ENCODE results near the gene MKI67.

MKI67 gene

DNA sequence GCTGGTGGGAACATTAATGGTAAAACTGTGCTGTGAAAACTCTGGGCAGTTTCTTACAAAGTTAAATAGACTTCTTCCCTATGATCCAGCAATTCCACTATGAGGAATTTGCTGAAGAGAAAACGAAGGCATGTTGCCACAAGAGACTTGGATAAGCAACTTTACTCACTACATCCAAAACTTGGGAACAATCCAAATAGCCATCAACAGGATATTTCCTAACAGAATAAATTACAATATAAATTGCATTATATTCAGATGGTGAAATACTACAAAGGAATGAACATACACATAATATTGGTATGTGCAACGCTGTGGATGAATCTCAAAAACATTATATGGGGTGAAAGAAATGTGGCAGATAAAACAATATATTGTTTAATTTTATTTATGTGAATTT, 21.4 kb upstream of the MKI67 start:
- Histone ChIP-seq H2AFZ (ENCODE audit: low read length) (no peak overlapping the region), H3K36me3 (replicated peaks; ENCODE audit: insufficient read depth, low read length) (no peaks in the 10 kb centered on the region), H3K4me3 (ENCODE audit: low read length) (no peak overlapping the region), H3K27me3 (replicated peaks; ENCODE audit: insufficient read depth, low read length) (no peaks in the 10 kb centered on the region), H3K9me2 (replicated peaks; ENCODE audit: insufficient read depth, low read length) (no peaks in the 10 kb centered on the region), H3K27ac (ENCODE audit: low read length) (no peak overlapping the region), H3F3A (ENCODE audit: insufficient read depth, low read length) (no peaks in the 10 kb centered on the region), H3K4me1 (ENCODE audit: low read length) (0 out of 2 replicates have a peak, but pooled peaks cover 3% of the 10 kb centered on the region), H4K20me1 (ENCODE audit: insufficient read depth, low read length) (no peaks in the 10 kb centered on the region), H3K9me3 (replicated peaks; ENCODE audit: insufficient read depth, low read length) (no peaks in the 10 kb centered on the region), H3K4me2 (ENCODE audit: low read depth, low read length) (no peak overlapping the region), H3K9ac (ENCODE audit: low read length) (no peak overlapping the region), H3K79me2 (ENCODE audit: low read length) (no peaks in the 10 kb centered on the region)
- TF ChIP-seq EZH2 (optimal IDR thresholded peaks at IDR 0.05; ENCODE audit: low read depth, low read length) (no peak), EZH2phosphoT487 (IDR thresholded peaks at IDR 0.05; ENCODE audit: low read length) (no peak)
- TF ChIP-seq, protein P1, sequence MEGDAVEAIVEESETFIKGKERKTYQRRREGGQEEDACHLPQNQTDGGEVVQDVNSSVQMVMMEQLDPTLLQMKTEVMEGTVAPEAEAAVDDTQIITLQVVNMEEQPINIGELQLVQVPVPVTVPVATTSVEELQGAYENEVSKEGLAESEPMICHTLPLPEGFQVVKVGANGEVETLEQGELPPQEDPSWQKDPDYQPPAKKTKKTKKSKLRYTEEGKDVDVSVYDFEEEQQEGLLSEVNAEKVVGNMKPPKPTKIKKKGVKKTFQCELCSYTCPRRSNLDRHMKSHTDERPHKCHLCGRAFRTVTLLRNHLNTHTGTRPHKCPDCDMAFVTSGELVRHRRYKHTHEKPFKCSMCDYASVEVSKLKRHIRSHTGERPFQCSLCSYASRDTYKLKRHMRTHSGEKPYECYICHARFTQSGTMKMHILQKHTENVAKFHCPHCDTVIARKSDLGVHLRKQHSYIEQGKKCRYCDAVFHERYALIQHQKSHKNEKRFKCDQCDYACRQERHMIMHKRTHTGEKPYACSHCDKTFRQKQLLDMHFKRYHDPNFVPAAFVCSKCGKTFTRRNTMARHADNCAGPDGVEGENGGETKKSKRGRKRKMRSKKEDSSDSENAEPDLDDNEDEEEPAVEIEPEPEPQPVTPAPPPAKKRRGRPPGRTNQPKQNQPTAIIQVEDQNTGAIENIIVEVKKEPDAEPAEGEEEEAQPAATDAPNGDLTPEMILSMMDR (IDR thresholded peaks at IDR 0.05; ENCODE audit: low read length) = no peak
- DNase-seq = no peak

DNA sequence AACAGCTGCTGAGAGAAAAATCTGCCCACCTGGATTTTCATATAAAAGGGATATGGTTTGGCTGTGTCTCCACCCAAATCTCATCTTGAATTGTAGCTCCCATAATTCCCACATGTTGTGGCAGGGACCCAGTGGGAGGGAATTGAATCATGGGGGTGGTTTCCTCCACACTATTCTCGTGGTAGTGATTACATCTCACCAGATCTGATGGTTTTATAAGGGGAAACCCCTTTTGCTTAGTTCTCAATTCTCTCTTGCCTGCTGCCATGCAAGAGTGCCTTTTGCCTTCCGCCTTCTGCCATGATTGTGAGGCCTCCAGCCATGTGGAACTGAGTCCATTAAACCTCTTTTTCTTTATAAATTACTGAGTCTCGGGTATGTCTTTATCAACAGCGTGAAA, 20.8 kb upstream of the MKI67 start:
- no peak overlapping the region for H3K27ac ChIP-seq (ENCODE audit: low read length)

GRCh38 chr10:128144547-128144946, 18.3 kb upstream of the MKI67 start:
- TF ChIP-seq EZH2phosphoT487 (IDR thresholded peaks at IDR 0.05; ENCODE audit: low read length) (no peak), EZH2 (optimal IDR thresholded peaks at IDR 0.05; ENCODE audit: low read depth, low read length) (no peak)
- TF ChIP-seq, protein P1 (IDR thresholded peaks at IDR 0.05; ENCODE audit: low read length) = no peak
- Histone ChIP-seq H2AFZ (ENCODE audit: low read length) (no peak overlapping the region), H3K36me3 (replicated peaks; ENCODE audit: insufficient read depth, low read length) (no peaks in the 10 kb centered on the region), H3K9me2 (replicated peaks; ENCODE audit: insufficient read depth, low read length) (no peaks in the 10 kb centered on the region), H3K4me1 (ENCODE audit: low read length) (0 out of 2 replicates have a peak, but pooled peaks cover 3% of the 10 kb centered on the region), H3K9me3 (replicated peaks; ENCODE audit: insufficient read depth, low read length) (no peaks in the 10 kb centered on the region), H3K9ac (ENCODE audit: low read length) (no peak overlapping the region), H3K27ac (ENCODE audit: low read length) (no peak overlapping the region), H4K20me1 (ENCODE audit: insufficient read depth, low read length) (no peaks in the 10 kb centered on the region), H3K27me3 (replicated peaks; ENCODE audit: insufficient read depth, low read length) (no peaks in the 10 kb centered on the region), H3K4me3 (ENCODE audit: low read length) (no peak overlapping the region), H3K79me2 (ENCODE audit: low read length) (no peaks in the 10 kb centered on the region), H3K4me2 (ENCODE audit: low read depth, low read length) (no peak overlapping the region), H3F3A (ENCODE audit: insufficient read depth, low read length) (no peaks in the 10 kb centered on the region)
- no peak for DNase-seq

More for the DNA sequence above, 20.8 kb upstream of the MKI67 start:
- Histone ChIP-seq H3K79me2 (ENCODE audit: low read length) (no peaks in the 10 kb centered on the region), H3K9me3 (replicated peaks; ENCODE audit: insufficient read depth, low read length) (no peaks in the 10 kb centered on the region), H3K9ac (ENCODE audit: low read length) (no peak overlapping the region), H4K20me1 (ENCODE audit: insufficient read depth, low read length) (no peaks in the 10 kb centered on the region), H3K4me1 (ENCODE audit: low read length) (0 out of 2 replicates have a peak, but pooled peaks cover 3% of the 10 kb centered on the region), H3K36me3 (replicated peaks; ENCODE audit: insufficient read depth, low read length) (no peaks in the 10 kb centered on the region), H3K4me3 (ENCODE audit: low read length) (no peak overlapping the region), H3K4me2 (ENCODE audit: low read depth, low read length) (no peak overlapping the region), H3K27me3 (replicated peaks; ENCODE audit: insufficient read depth, low read length) (no peaks in the 10 kb centered on the region), H3F3A (ENCODE audit: insufficient read depth, low read length) (no peaks in the 10 kb centered on the region), H2AFZ (ENCODE audit: low read length) (no peak overlapping the region), H3K9me2 (replicated peaks; ENCODE audit: insufficient read depth, low read length) (no peaks in the 10 kb centered on the region)
- TF ChIP-seq EZH2 (optimal IDR thresholded peaks at IDR 0.05; ENCODE audit: low read depth, low read length) = no peak
- no peak for TF ChIP-seq EZH2phosphoT487 (IDR thresholded peaks at IDR 0.05; ENCODE audit: low read length)
- TF ChIP-seq, protein P1 (IDR thresholded peaks at IDR 0.05; ENCODE audit: low read length) = no peak
- DNase-seq = no peak
